CD4-positive, alpha-beta memory T cell (primary cell): ENCODE data around the gene PSMG3. TPM values are rescaled to one million over a fixed set of nuclear protein-coding genes. Genes with fewer than 3 reads are reported as not detected.
A peak's percentile ranks its signal among the peaks of the same experiment; 100 is the strongest.
"Not testable (repeated sequence)": the region's sequence is repeated elsewhere in the genome, so short reads cannot be mapped to it uniquely, and the experiment has no call there.

Experiments
- CTCF ChIA-PET: fragments of 350-600 bp; sonication (Branson Sonifier 250); formaldehyde crosslinking; loops from one replicate; lab custom pipeline; 2021; ENCODE audit warnings: inconsistent platforms; ENCODE audit not compliant: partially characterized antibody; lab: Charles Lee
- POLR2A ChIA-PET: fragments of 350-600 bp; sonication (Branson Sonifier 250); formaldehyde crosslinking; loops from one replicate; lab custom pipeline; 2021; ENCODE audit not compliant: partially characterized antibody; lab: Charles Lee
- DNase-seq, 5 donors: peaks; one replicate each; pipeline versions ENCODE4 v3.0.0 to v3.0.0-alpha.2; 2020 to 2022; ENCODE audit warnings: mixed read lengths in 1 of 5
- H3K27ac ChIP-seq: one replicate; pipeline ENCODE4 v1.7.0; 2013; ENCODE audit warnings: low read depth, low read length
- H3K27me3 ChIP-seq: 2 replicates; pipeline ENCODE4 v1.7.0; 2013; ENCODE audit warnings: mild to moderate bottlenecking, low read length, moderate library complexity; ENCODE audit not compliant: insufficient read depth
- H3K36me3 ChIP-seq: 2 replicates; pipeline ENCODE4 v1.7.0; 2013; ENCODE audit warnings: mild to moderate bottlenecking, low read length, moderate library complexity; ENCODE audit not compliant: insufficient read depth
- H3K4me1 ChIP-seq: 2 replicates; pipeline ENCODE4 v1.7.0; 2013; ENCODE audit warnings: mild to moderate bottlenecking, low read length, moderate library complexity; ENCODE audit not compliant: insufficient read depth
- H3K4me3 ChIP-seq, 2 donors: one replicate each; pipeline ENCODE4 v1.7.0; 2013; ENCODE audit warnings: low read length in 2 of 2, mild to moderate bottlenecking in 1 of 2
- H3K9me3 ChIP-seq, 2 donors: one replicate each; pipeline ENCODE4 v1.7.0; 2013; ENCODE audit warnings: low read length in 2 of 2, control low read depth in 1 of 2; ENCODE audit not compliant: control insufficient read depth in 1 of 2
- H3K27ac Mint-ChIP-seq, 7 donors: one replicate each; pipeline ENCODE4 v1.8.0; 2020 to 2021; ENCODE audit warnings: mixed read lengths in 7 of 7, mild to moderate bottlenecking in 6 of 7, inconsistent platforms in 3 of 7, moderate library complexity in 3 of 7
- H3K27me3 Mint-ChIP-seq, 2 donors: one replicate each; pipeline ENCODE4 v1.8.0; 2020 to 2021; ENCODE audit warnings: mixed read lengths in 2 of 2
- H3K36me3 Mint-ChIP-seq, 2 donors: one replicate each; pipeline ENCODE4 v1.8.0; 2020 to 2021; ENCODE audit warnings: mixed read lengths in 2 of 2, inconsistent platforms in 1 of 2, mild to moderate bottlenecking in 1 of 2
- H3K4me1 Mint-ChIP-seq, 4 donors: one replicate each; pipeline ENCODE4 v1.8.0; 2020 to 2021; ENCODE audit warnings: mixed read lengths in 4 of 4, mild to moderate bottlenecking in 1 of 4
- H3K4me3 Mint-ChIP-seq, 8 donors: one replicate each; pipeline ENCODE4 v1.8.0; 2020 to 2021; ENCODE audit warnings: mixed read lengths in 8 of 8, mild to moderate bottlenecking in 7 of 8, moderate library complexity in 6 of 8, inconsistent platforms in 3 of 8
- H3K9me3 Mint-ChIP-seq, 8 donors: one replicate each; pipeline ENCODE4 v1.8.0; 2020 to 2021; ENCODE audit warnings: mixed read lengths in 8 of 8, mild to moderate bottlenecking in 5 of 8, inconsistent platforms in 3 of 8, moderate library complexity in 1 of 8
- intact Hi-C: fragments of 100-400 bp; cut with micrococcal nuclease; formaldehyde crosslinking; loops from one replicate; pipeline ENCODE4 v1.15.1; 2023
- polyA plus RNA-seq, 2 donors: library from polyadenylated mRNA; unstranded; fragments of 300-500 nt; fragmentation: Illumina TruSeq; gene quantifications; one replicate each; pipeline ENCODE4 v1.2.3, GENCODE V29; 2021
- total RNA-seq, 2 experiments: library from RNA; stranded (reverse); gene quantifications; one replicate each; pipeline ENCODE4 v1.2.3, GENCODE V29; 2021

PSMG3 gene
- total and polyA plus RNA-seq, 4 experiments from 2014 or later = 19.3 to 50.2 (median 30.9) TPM

DNA sequence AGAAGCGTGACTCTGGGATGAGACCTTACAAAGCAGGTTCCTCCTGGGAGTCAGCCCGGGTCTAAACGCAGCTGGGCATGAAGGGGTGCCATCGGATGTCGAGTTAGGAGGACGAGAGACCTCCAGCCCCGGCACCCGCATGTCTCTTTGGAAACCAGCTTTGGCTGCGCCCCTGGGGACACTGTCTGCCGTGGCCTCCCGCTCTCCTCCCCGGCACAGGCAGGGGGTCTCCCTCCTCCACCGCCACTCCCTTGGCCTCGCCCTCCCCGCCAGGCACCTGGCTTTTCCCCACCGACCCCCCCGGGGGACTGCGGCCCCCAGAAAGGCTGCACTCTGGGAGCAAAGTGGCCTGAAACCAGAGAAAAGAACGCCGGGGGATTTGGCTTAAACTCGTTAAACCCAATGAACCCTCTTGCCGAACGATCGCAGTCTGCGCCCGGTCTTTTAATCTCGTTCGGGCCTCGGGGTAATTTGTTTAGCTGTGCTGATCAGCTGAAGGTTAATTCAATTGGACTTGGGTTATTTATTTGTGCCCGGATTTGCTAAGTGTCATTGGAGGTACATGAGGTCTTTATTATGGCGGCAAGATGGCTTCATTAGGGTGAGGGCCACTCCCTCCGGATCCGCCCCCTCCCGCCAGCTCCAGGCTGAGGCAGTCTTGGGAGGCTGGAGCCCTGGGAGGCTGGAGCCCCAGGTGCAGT, 16.4 kb upstream of the PSMG3 start:
- DNase-seq = no peak
- Histone ChIP-seq H3K27ac (no peak overlapping the region), H3K27me3 (peaks cover 2% of the 10 kb centered on the region), H3K9me3 (peaks cover 0 to 4% of the 10 kb centered on the region in 2 donors), H3K36me3 (no peaks in the 10 kb centered on the region), H3K4me3 (no peak overlapping the region), H3K4me1 (peaks cover 1% of the 10 kb centered on the region)
- intact Hi-C loops = no loop called here
- H3K27ac Mint-ChIP-seq = no peak overlapping the region
- POLR2A ChIA-PET = interaction anchor here (0.6 kb wide), 1 partner anchor 82 kb away, joined by 3 read pairs; the partner anchor contains the start of gene INTS1
- H3K9me3 Mint-ChIP-seq = peaks cover 0 to 6% (median 1%) of the 10 kb centered on the region in 8 donors
- H3K36me3 Mint-ChIP-seq = peaks cover 0 to 4% of the 10 kb centered on the region in 2 donors
- H3K4me1 Mint-ChIP-seq = peaks cover 0 to 2% (median under 1%) of the 10 kb centered on the region in 4 donors
- CTCF ChIA-PET = no interaction called here
- peaks cover 12 to 18% of the 10 kb centered on the region in 2 donors for H3K27me3 Mint-ChIP-seq
- H3K4me3 Mint-ChIP-seq = no peak overlapping the region

DNA sequence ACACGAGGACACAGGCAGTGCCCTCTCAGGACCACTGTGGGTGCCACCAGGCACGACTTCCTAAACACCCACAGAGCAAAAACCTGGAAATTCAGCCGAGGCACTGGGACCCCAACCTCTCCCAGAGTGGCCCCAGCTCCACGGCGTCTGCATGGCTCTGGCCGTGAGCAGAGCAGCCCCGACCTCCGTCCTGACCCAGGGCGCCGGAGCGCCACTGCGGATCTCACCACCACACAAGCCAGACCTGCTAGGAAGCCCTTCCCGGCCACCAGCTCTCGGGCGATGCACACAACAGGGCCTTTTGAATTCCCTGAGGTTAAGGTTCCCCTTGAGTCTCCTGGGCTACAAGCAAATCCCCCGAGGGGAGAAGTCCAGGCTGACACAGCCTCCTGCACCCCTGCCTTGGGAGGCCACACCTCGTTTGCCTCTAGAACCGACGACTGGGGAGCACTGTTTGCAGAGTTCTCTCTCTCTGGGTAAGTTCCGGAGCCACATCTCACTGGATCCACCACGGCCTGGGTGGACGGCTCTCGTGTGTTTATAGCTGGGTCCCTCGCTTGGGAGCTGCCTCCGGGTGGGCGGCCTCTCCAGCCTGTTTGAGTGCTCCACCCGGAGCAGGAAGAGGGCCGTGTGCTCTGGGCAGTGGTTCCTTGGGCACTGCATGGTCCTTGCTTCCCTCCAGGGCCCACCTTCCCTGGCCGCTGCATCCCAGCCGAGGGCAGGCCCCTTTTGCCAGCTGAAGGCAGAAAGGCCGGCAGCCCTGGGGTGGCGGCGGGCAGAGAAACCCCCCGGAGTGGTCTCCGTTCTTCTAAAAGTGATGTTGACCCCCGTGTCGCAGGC, 15.5 kb upstream of the PSMG3 start:
- Mint-ChIP-seq H3K9me3 (peaks cover 0 to 6% (median 1%) of the 10 kb centered on the region in 8 donors), H3K27ac (no peak overlapping the region), H3K4me3 (no peak overlapping the region), H3K4me1 (peaks cover 0 to 2% (median 1%) of the 10 kb centered on the region in 4 donors), H3K36me3 (peaks cover 0 to 4% of the 10 kb centered on the region in 2 donors), H3K27me3 (peaks cover 2 to 10% of the 10 kb centered on the region in 2 donors)
- H3K4me3 ChIP-seq = no peak overlapping the region
- intact Hi-C loops = no loop called here
- POLR2A ChIA-PET = no interaction called here
- no peak for DNase-seq
- no peak overlapping the region for H3K27ac ChIP-seq
- CTCF ChIA-PET = no interaction called here
- no peaks in the 10 kb centered on the region for H3K27me3 ChIP-seq
- H3K36me3 ChIP-seq = no peaks in the 10 kb centered on the region
- peaks cover 0 to 4% of the 10 kb centered on the region in 2 donors for H3K9me3 ChIP-seq
- no peaks in the 10 kb centered on the region for H3K4me1 ChIP-seq

DNA sequence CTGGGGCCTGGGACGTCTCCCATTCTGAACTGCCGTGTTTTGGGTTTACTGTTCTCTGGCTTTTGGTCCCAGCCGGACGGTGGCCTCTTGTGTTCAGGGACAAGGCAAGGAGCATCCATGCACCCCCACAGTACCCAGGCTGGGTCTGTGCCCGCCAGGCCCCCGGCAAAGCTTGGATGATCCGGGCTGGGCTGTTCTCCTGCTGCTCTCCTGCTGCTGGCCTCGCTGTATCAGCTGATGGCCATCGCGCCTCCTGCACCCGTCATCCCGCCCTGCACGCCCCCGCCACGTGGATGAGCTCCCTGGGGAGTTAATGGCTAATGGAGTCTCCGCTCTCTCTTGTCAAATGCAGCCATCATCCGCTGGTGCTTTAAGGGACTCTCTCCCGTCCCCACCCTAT, 14.9 kb upstream of the PSMG3 start:
- Mint-ChIP-seq H3K4me1 (peaks cover 4 to 9% (median 7%) of the 10 kb centered on the region in 4 donors), H3K27ac (peak overlapping the region in 1 of 7 donors; percentile 6), H3K9me3 (peaks cover 0 to 6% (median 1%) of the 10 kb centered on the region in 8 donors), H3K27me3 (peaks cover 1 to 6% of the 10 kb centered on the region in 2 donors), H3K4me3 (no peak overlapping the region), H3K36me3 (peaks cover 0 to 4% of the 10 kb centered on the region in 2 donors)
- CTCF ChIA-PET = no interaction called here
- no peaks in the 10 kb centered on the region for H3K36me3 ChIP-seq
- H3K4me3 ChIP-seq = no peak overlapping the region
- no peaks in the 10 kb centered on the region for H3K27me3 ChIP-seq
- peaks cover 2% of the 10 kb centered on the region for H3K4me1 ChIP-seq
- no peak for DNase-seq
- POLR2A ChIA-PET = no interaction called here
- no peak overlapping the region for H3K27ac ChIP-seq
- H3K9me3 ChIP-seq = peaks cover 0 to 4% of the 10 kb centered on the region in 2 donors
- intact Hi-C loops = no loop called here

DNA sequence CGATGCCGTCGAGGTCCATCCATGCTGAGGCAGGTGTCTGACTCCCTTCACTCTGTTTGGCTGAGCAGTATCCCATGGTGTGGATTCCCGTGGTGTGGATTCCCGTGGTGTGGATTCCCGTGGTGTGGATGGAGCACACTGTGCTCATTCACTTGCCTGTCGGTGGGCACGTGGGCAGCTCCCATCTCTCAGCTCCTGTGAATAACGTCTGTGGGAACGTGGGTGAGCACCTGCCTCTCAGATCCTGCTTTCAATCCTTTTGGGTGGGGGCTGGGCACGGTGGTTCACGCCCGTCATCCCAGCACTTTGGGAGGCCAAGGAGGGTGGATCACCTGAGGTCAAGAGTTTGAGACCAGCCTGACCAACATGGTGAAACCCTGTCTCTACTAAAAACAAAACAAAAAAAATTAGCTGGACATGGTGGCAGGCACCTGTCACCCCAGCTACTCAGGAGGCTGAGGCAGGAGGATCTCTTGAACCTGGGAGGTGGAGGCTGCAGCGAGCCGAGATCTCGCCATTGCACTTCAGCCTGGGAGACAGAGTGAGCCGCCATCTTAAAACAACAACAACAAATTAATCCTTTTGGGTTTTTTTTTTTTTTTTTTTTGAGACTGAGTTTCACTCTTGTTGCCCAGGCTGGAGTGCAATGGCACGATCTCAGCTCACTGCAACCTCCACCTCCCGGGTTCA, 13.6 kb upstream of the PSMG3 start:
- CTCF ChIA-PET = not testable (repeated sequence)

DNA sequence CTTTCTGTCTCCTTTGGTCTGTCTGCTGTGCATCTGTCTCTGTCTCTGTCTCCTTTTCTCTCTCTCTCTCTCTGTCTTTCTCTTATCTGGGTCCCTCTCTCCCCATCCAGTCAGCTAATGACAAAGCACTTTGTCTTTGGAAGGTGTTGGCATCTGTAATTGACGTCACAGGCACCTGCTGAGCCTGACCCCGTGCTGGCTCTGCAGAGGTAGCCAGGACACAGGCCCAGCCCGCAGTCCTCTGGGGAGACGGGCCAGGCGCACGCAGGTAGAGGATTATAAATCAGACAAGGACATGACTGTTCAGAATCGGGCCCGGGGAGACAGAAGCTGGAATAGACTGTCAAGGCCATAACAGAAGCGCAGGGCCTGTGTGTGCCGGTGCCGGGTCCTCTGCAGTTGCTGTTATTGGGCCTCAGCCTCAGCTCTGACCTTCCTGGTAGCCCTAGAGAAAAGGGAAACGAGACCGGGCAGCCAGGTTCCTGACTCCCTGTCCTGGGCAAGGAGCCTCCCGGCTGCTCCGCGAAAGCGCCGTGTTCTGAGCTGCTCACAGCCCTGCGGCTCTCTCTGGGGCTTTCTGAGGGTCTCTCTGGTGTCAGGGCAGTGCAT, 10.7 kb upstream of the PSMG3 start:
- DNase-seq = no peak
- Mint-ChIP-seq H3K4me1 (peaks cover 10 to 16% (median 12%) of the 10 kb centered on the region in 4 donors), H3K27me3 (no peaks in the 10 kb centered on the region), H3K36me3 (no peaks in the 10 kb centered on the region), H3K9me3 (no peaks in the 10 kb centered on the region), H3K4me3 (no peak overlapping the region), H3K27ac (no peak overlapping the region)
- H3K36me3 ChIP-seq = no peaks in the 10 kb centered on the region
- H3K4me1 ChIP-seq = peaks cover 7% of the 10 kb centered on the region
- ChIA-PET CTCF (interaction anchor here (1.6 to 1.7 kb wide), 3 partner anchors 768 to 888 kb away, joined by 4 to 11 read pairs (median 4); no protein-coding TSS in a partner anchor), POLR2A (no interaction called here)
- H3K27ac ChIP-seq = no peak overlapping the region
- intact Hi-C loops = no loop called here
- H3K4me3 ChIP-seq = no peak overlapping the region
- H3K27me3 ChIP-seq = no peaks in the 10 kb centered on the region
- no peaks in the 10 kb centered on the region for H3K9me3 ChIP-seq

More for the DNA sequence above, 13.6 kb upstream of the PSMG3 start:
- DNase-seq, H3K9me3 ChIP-seq, H3K27me3 Mint-ChIP-seq, H3K36me3 ChIP-seq, H3K27ac ChIP-seq, H3K4me3 ChIP-seq, intact Hi-C loops, H3K4me3 Mint-ChIP-seq, POLR2A ChIA-PET, H3K9me3 Mint-ChIP-seq, H3K27ac Mint-ChIP-seq, H3K27me3 ChIP-seq, H3K36me3 Mint-ChIP-seq, H3K4me1 ChIP-seq: not testable (repeated sequence)
- H3K4me1 Mint-ChIP-seq = peaks cover 10 to 15% (median 12%) of the 10 kb centered on the region in 4 donors

DNA sequence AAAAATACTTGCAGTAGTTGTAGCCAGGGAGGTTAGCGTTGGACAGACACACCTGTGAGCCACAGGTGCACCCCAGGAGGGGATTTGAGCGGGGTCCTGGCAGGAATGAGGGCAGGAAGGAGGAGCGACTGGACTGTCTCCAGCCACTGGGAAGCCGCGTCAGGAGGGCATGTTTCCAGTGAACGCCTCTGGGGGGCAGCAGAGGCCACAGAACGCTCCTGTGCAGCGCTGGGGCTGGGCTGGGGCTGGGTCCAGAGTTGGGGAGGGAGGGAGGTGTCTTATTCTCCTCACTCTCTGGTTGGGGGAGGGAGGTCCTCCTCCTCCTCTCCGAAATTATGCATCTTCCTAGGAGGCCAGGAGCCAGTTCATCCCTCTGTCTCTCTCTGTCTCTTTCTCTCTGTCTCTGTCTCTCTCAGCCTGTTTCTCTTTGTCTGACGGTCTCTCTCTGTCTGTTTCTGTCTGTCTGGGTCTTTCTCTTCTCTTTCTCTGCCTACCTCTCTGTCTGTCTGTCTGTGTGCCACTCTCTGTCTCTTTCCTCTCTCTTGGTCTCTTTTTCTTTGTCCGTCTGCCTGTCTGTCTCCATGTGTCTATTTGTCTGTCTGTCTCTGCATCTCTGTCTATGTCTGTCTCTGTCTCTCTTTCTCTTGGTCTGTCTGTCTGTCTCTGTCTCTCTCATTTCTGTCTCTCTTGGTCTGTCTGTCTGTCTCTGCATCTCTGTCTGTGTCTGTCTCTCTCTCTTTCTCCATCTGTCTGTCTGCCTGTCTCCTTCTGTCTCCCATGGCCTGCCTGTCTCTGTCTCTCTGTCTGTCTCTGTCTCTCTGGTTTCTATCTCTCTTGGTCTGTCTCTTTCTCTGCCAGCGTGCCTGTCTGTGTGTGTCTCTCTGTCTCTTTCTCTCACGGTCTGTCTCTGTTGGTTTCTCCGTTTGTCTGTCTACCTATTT, 9.9 kb upstream of the PSMG3 start:
- Histone ChIP-seq H3K27ac (no peak overlapping the region), H3K9me3 (no peaks in the 10 kb centered on the region), H3K27me3 (no peaks in the 10 kb centered on the region), H3K4me1 (peaks cover 7% of the 10 kb centered on the region), H3K4me3 (no peak overlapping the region), H3K36me3 (no peaks in the 10 kb centered on the region)
- Mint-ChIP-seq H3K9me3 (no peaks in the 10 kb centered on the region), H3K27me3 (no peaks in the 10 kb centered on the region), H3K4me3 (peak overlapping the region in 1 of 8 donors; percentile 21), H3K36me3 (no peaks in the 10 kb centered on the region), H3K4me1 (peaks cover 10 to 16% (median 12%) of the 10 kb centered on the region in 4 donors), H3K27ac (peak overlapping the region in 3 of 7 donors; percentile 51 to 84 (median 72))
- intact Hi-C loops = loop anchor here (1.0 to 10.0 kb wide), 4 partner anchors 769 to 1135 kb away; no protein-coding TSS in a partner anchor
- ChIA-PET POLR2A (interaction anchor here (0.9 kb wide), 1 partner anchor 10 kb away, joined by 4 read pairs; the partner anchor contains the start of gene PSMG3), CTCF (interaction anchor here (0.9 to 1.7 kb wide), 8 partner anchors 9 to 889 kb away, joined by 3 to 8 read pairs (median 4); partner anchors contain the start of gene PSMG3)
- peak; percentile 54 to 63 (median 58) for DNase-seq
